Hepatic stellate cell (primary cell): ENCODE results near the gene IP6K3.
A peak's percentile ranks its signal among the peaks of the same experiment; 100 is the strongest.

ENCODE experiments used
- DNase-seq: peaks from one replicate; pipeline ENCODE4 v3.0.0; 2011; ENCODE audit warnings: low spot score

The IP6K3 gene

DNA sequence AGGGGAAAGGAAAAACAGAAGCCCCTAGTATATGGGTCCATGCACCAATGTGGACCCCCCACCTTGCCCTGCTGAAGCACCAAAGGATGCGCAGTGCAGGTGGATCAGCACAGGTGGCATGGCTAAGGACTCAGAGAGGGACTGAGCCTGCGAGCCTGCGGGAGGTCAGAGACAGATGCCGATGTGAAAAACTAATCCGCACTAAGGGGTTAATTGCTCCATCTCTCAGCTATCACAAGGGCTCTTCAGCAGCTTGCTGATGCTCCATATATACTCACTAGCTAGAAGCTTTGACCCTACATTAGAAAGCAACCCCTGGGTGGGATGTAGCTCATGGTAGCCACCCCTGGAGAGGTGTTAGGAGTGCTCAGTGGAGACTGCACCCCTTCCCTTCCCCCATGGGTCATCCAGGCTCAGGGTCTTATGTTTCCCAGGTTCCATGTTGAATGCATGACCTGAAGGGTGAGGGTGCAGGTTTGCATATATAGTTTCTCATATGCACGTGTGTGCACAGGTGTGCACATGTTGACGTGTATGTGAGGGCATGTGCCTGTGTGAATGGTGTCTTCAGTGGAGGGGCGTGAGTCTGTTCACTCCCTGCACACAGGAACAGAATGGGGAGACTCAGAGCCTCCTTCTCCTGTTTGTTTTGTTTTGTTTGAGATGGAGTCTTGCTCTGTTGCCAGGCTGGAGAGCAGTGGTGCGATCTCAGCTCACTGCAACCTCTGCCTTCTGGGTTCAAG is 13.4 kb upstream of the IP6K3 start:
- DNase-seq = no peak

DNA sequence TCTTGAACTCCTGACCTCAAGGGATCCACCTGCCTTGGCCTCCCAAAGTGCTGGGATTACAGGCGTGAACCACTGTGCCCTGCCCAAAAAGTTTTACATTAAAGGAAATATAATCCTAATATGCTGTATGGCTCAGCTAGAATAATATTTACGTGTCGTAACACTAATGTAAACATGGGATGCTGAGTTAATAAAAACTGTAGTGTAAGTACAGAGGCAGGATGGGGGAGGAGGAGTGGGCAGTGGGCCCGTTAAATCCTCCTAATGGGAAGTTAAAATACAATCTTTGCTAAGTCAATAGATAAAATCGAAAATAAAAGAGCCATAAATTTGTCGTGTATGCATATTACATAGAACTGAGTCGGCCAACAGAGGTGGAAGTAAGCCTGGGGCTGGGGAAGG is 12.1 kb upstream of the IP6K3 start:
- DNase-seq = no peak

DNA sequence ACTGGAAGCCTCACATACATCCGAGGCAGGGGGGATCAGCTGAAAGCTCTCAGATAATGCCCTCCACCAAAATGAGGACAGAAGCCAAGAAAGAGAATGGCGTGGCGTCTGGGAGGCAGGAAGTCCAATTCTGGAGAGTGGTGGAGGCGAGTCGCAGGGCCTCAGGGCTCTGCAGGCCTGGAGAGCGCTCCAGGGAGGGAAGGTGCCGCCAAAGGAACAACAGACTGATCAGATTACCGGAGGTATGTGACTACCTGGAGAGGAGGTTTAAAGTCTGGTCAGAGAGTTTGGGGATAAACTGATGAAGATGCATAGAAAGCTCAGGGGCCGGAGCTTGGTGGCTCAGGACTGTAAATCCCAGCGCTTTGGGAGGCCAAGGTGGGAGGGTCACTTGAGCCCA is 11.2 kb upstream of the IP6K3 start:
- DNase-seq = no peak

DNA sequence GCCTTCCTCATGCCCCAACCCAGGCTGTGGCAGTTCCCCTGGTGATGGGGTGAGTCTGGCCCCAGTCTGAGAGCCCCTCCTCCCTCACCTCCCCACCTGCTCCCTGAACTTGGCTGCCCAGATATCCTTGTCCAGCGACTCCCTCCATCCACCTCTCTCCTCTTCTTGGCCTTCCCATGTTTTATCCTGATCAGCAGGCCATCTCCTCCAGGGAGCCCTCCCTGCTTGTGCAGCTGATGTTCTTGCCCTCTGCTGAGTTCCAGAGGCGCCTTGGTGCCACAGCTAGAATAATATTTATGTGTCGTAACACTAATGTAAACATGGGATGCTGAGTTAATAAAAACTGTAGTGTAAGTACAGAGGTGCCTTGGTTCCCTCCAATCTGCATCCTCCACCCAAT is 10.4 kb upstream of the IP6K3 start:
- DNase-seq = no peak

DNA sequence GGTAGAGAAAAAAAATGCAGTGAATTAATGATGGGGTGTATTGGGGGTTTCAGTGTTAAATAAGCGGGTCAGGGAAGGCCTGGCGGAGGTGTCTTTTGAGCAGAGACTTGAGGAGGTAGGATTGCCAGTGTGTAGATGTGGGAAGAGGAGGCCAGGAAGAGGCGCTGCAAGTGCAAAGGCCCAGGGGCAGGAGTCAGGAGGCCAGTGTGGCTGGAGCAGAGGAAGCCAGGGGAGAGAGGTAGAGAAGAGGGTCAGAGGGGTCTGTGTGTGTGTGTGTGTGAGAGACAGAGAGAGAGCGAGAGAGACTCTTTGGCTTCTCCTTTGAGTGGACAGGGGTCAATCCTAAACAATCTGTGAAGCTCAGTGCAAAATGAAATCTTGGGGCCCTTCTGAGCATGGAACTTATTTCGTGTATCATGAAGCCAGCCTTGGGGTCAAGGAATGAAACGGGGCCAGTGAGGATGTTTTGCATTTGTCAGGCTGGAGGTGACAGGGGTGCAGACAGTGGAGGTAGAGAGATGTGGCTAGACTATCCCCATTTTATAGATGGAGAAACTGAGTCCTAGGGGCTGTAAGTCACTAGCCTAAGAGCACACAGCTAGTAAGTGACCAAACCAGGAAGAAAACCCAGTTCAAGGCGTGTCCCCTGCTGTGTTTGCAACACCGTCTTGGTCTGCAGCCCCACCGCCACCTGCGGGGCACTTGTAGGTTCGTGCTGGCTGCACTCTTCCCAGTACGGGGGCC is 9.7 kb upstream of the IP6K3 start:
- DNase-seq = no peak

DNA sequence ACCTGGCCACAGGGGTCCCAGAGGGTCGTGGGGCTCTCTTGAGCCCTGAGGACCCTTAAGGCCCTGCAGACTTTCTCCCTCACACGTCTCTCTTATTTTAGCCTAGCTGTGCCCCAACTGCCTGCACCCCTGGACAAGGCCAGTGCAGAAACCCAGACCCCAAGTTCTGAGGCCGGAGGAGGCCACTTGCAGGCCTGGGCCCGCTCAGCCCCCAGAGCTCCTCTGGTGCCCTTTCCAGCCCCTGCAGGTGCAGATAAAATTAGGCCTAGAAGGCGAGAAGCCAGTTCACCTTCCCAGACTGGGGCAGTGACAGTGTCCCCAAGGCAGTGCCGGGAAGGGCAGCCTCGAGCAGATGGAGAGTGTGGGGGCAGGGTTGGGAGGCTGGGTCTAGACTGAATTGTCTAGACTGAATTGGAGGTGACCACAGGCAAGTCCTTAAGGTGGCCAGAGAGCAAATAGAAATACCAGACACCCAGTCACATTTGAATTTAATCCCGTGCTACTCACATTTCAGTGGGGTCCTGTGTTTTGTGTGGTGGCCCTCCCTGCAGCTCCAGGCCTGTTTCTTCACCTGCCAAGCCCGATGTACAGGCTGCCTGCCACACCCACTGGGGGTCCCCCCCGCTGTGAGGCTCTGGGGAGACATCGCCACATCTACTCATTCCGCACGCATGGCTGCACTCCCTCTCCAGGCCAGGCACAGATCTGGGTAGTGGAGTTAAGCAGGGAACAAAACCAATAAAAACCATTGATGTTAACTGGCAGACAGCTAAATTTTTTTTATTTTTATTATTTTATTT is 8.6 kb upstream of the IP6K3 start:
- DNase-seq = no peak

DNA sequence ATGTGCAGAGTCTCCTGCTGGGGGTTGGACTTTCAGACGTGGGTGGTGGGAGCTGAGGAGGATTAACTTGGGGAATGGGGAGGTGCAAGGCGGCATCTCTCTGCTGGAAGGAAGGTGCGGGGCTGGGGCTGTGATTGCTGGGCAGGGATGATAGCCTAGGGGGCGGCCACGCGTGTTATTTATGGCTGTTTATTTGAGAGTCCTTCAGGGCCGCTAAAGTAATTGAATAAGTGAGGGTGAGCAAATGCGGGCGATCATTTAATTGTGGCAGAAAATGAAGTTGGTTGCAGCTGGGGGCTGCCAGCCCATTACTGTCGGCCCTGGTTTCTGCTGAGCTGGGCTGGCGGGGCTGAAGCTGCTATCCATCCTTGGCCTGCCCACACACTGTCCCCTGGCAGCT is 7.5 kb upstream of the IP6K3 start:
- DNase-seq = no peak

DNA sequence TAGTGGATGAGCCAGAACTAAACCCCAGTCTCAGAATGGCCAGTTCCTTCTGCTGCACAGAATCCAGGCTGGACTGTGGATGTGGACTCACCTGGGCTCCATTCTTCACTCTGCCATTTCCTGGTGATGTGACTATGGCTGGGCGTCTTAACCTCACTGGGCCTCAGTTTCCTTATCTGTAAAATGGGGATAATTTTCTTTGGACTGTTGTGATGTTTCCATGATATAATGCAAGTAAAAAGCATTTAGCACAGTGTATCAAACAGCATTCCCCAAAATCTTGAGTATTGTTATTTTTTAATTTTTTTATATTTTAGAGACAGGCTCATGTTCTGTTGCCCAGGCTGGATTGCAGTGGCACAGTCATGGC is 5.9 kb upstream of the IP6K3 start:
- no peak for DNase-seq

DNA sequence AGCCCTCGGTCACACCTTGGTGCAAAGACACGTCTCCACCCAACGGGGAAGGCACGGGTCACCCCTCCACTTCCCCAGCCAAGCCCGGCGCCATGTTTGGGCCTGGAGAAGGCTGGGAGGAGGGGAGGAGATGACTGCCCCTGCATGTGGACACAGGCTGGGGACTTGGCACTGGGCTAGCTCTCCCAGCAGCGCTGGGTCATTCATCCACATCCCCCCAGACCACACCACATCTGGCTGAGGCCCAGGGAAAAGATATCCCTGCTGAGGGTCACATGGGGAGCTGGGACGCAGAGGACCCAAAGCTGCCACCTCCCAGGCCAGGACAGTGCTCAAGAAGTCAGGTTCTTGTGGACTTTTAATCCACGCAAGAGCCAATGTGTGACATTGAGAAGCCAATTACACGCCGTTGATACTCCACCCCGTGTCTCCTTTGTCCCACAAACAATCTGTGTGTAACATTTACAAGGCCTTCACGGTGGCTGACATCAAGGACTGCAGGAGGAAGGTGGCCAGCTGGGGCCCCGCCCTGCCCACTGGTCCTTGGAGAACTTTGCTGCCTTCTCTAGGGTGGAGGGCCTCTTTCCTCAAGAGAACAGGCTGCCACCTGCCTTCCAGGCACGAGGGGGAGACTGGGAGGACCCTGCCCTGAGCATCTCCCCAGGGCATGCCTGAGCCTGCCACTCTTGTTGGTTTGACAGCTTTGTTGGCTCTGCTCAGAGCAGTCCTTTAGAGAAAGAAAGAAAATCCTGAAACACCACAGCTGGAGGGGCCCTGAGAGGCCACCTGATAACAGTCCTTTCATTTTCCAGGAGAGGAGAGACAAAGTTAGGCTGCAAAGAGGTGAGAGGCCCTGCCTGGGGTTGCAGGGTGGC is 5.3 kb upstream of the IP6K3 start:
- DNase-seq = no peak

DNA sequence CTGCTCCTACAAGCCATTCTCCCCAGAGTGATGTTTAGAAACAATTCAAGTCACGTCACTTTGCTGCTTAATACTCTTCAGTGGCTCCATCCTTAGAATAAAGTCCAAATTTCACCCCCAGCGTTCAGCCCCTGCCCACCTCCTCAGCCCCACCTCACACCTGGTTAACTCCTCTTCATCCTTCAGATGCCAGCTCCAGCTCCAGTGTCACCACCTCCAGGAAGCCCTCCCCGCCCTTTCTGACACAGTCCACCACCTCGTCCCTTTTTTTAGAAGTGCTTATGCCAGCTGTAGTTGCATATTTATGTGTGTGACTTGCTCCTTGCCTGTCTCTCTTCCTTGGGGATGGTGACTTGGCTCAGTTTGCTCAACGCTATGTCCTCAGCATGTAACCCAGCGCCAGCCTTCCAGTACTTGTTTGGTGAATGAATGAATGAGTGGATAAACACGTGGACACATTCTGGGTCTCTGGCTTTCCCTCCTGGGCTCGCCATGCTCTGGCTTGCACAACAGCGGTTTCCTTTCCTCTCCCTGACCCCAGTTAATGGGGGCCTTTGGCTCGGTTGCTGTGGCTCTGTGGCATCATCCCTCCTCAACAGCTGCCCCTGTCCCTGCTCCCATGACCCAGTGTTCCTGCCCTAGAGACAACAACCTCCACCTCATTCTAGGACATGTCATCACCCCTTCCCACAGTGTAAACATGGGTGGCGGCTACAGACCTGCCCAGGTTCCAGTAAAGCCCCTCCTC is 3.7 kb upstream of the IP6K3 start:
- no peak for DNase-seq

DNA sequence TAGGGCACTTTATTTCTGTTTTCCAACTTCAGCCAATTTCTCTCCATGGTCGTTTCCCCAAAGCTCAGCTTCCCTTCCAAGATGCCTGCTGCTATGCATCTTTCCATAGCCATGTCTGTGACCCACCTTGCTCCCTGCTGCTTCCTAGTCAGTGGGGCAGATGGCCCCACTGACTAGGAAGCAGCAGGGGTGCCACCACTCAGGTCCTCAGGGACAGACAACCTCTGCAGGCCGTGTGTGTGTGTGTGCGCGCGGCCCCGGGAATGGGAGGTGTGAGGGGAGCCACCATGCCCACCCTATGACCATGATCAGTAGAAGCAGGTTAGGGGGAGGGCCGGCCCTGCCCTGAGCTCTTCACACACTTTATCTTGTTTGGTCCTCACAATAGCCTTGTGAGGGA is 2.7 kb upstream of the IP6K3 start:
- DNase-seq = no peak

DNA sequence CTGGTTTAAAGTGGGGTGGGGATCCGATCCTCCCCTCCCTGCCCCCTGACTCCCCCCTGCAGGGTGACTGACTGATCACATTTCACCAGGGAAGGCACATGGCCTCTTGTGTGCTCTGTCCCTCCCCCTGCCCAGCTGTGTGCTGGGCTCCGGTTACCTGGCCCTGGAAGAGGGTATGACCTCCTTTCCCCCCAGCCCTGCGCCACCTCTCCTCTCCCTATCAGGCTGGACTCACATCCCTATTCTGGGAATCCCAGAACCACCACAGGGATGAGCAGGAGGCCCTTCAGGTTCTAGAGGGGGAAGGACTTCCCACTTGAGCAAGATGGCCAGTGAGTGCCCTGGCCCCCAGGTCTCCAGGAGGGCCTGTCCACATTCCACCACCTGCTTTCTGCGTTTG is 2.1 kb upstream of the IP6K3 start:
- DNase-seq = no peak

DNA sequence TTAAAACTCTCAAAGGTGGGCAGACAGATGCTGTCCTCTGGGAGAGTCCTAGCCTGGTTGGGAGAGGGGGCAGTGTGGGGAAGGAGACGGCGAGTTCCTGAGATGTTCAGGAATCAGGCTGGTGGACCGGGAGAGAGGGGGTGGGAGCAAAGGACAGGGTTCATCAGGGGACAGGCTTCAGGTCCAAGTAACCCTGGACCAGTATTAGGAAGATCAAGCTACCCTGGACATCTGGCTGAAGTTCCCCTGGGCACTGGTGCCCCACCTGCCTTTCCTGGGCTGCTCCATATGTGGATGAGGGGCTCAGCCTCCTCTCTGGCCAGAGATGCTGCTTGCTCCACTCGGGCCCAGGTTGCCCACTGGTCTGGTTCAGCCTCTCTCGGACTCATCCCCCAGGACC is 1.1 kb upstream of the IP6K3 start:
- no peak for DNase-seq

DNA sequence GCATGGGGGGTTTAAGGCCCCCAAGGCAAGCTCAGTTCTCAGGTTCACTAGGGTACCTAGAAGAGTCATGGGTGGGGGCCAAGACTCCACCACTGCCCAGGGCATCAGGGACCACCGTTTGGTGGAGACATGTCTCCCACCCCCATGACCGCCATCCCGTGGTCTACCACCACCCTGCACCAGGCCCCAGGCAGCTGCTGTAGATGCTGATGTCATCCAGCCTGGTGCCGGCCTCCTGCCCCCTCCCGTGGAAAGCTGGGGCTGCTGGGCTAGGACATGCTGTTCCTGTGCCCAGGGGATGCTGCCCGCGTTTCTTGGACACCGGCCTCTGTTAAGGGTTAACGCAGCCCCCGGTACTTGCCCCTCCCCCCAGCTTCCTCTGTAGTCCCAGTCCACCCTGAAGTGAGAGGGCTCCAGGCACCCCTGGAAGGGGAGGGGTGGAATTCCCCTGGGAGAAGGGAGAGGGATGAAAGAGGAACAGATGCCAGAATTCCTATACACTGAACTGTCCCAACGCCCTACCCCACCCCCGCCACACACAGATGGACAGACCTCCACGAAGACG is 587 bp downstream of the IP6K3 start:
- DNase-seq = peak; percentile 88

DNA sequence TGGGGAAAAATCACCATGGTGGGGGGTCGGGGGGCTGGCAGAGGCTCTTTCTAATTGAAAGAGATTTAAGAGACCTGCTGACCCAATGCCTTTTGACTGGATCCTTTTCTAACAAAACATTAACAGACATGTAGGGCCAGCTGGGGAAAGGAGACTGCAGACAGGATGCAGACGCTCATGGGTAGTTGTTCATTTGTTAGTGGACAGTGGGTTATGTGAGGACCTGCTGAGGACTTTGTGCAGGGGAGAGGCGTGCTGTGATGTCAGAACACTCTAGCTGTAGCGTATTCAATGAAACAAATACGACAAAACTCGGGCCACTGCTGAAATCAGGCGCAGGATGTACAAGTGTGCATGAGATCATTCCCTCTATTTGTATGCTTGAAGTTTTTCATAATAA is 1.2 kb downstream of the IP6K3 start:
- DNase-seq = no peak

DNA sequence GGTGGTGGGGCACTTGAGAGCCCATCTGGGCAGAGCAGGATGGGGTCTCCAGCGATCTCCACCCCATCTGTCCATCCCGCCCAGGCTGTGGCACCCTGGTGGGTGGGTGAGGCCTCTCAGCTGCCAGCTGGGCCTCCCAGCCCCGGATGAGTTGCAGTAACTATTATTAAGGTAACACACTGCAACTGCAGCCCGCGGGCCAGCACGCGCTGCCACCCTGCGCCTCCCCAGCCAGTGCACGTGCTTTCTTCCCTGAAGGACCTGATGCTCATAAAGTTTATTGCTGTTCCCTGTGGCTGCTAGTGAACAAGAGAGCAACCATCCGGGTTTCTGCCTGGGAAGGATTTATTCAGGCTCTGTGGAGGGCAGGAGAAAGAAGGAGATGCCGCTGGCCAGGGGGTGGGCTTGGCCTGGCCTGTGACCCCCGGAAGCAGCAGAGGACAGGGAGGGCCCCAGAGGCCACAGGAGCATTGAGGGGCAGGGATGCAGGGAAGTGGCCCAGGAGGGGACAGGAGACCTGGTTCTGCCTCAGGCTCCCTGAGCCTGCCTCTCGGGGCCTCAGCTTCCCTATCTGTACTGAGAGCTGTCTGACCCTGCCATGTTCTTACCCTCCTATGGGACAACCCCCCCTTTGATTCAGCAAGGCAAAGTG is 1.7 kb downstream of the IP6K3 start:
- no peak for DNase-seq

DNA sequence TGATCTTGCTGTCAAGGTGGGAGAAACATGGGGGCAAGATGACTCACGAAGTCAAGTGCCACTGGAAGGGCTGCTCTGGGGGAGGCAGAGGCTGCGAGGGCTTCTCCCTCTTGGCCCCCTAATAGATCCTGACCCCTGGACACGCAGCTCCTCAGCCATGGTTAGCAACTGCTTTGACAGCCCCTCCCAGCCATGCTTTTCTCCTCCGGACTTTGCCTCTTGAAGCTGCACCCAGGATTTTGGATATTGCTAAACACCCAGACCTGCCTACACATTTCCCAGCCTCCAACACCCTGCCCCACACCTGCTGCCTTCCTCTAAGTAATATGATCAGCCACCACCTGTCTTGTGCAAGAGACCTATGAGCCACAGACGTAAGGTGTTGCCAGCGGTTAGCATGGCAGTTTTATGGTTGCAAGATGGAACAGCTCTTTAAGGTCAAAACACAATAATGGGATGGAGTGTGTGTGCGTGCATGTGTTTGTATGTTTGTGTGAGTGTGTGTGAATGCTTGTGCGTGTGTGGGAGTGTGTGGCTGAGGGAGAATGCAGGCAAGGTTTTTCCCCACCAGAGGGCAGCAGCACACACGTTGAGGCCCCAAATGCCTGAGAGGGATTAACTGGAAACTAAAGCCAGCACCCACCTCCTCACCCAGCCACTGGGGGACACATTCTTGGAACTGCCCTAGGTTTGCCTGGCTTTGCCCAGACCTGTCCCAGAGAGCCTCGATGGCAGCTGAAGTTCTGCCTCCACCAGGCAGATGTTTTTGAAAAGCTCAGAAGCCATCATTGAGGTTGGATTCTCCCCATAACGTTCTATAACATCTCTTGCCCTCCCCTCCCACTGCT is 2.5 kb downstream of the IP6K3 start:
- peak; percentile 89 for DNase-seq

DNA sequence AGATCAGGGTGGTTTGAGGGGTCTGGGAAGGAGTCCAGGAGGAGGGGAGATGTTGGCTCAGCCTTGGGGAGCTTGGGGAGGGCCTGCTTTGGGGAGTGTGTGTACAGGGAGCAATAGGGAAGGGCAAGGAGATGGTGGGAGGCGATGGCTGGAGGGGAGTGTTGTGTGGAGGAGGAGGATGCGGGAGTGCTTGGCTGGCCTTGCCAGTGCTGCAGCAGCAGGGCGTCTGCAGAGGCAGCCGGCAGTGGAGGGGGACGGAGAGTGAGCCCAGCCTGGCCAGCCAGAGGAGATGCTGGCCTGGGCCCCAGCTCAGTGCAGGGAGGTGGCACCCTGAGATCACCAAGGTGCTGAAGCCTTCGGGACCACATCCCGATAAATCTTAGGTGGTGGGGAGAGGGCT is 3.9 kb downstream of the IP6K3 start:
- DNase-seq = no peak

DNA sequence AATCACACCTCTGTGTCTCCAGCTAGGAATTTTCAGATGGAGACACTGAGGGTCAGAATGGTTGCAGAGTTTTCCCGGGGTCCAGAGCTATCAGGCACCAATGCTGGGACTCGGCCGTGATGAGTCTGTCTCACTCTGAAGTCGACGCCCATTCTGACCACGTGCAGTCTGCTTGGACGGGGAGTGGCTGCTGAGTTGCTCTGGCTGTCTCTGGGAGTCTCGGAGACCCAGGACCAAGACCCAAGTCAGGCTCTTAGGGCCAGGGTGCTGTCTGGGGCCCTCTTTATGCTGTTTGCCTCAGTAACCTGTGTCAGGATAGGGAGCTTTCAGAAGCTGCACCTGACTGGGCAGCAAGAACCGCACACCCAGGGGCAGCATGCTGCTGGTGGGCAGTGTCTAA is 4.6 kb downstream of the IP6K3 start:
- DNase-seq = no peak

DNA sequence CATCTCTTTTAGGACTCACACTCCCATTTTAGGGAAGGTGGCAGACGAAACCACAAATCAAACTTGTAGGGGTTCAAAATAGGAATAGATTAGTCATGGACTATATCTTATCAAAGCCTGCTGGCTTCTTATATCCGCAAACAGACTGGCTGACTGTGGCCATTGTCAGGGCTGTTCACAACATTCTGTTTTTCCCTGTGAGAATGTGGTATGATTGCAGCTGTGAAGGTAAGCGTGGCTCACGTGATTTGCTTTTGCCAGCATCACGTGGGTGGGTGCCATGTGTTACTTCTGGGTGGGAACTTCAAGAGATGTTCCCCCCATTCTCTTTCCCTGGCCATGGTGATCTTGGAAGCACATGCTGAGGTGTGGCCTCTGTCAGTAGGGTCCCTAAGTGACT is 5.9 kb downstream of the IP6K3 start:
- DNase-seq = no peak
